Prostate gland (tissue), 2 donors: Measurements from ENCODE around the gene GALM. TPM values are rescaled to one million over a fixed set of nuclear protein-coding genes. Genes with fewer than 3 reads are reported as not detected.
"Not testable (repeated sequence)": the region's sequence is repeated elsewhere in the genome, so short reads cannot be mapped to it uniquely, and the experiment has no call there.

Experiments used
- DNase-seq: peaks from one replicate; pipeline ENCODE4 v3.0.0-alpha.2; 2019; ENCODE audit warnings: low spot score
- H3K27ac ChIP-seq, 2 donors: fragments of 200-600 bp; sonication (generic); 2 replicates each; pipeline ENCODE4 v1.5.1; 2017 to 2019
- H3K27me3 ChIP-seq: fragments of 200-600 bp; sonication (generic); replicated peaks from 2 replicates; pipeline ENCODE4 v1.5.1; 2019; ENCODE audit not compliant: insufficient read depth
- H3K36me3 ChIP-seq, 2 donors: fragments of 200-600 bp; sonication (generic); 1 replicate in 1 of 2; 2 replicates in 1 of 2; pipeline versions ENCODE4 v1.5.1 to v1.8.1; 2017 to 2019
- H3K4me1 ChIP-seq: fragments of 200-600 bp; sonication (generic); replicated peaks from 2 replicates; pipeline ENCODE4 v1.5.1; 2019
- H3K4me3 ChIP-seq, 2 donors: fragments of 200-600 bp; sonication (generic); 2 replicates each; pipeline ENCODE4 v1.5.1; 2017 to 2019
- H3K9me3 ChIP-seq: fragments of 200-600 bp; sonication (generic); 2 replicates; pipeline ENCODE4 v1.5.1; 2017
- CTCF ChIP-seq, 4 experiments: fragments of 200-600 bp in 2 of 4; fragments of 450-650 bp in 2 of 4; sonication (generic) in 2 of 4; IDR thresholded peaks; 1 replicate in 3 of 4; 2 replicates in 1 of 4; pipeline ENCODE4 v1.5.1; 2016 to 2019; ENCODE audit warnings: antibody characterized with exemption in 4 of 4, mild to moderate bottlenecking in 2 of 4, moderate library complexity in 2 of 4
- POLR2A ChIP-seq: fragments of 450-650 bp; IDR thresholded peaks from one replicate; pipeline ENCODE4 v1.6.1; 2016; ENCODE audit warnings: antibody characterized with exemption, mild to moderate bottlenecking
- POLR2AphosphoS5 ChIP-seq: sonication (generic); formaldehyde crosslinking; IDR thresholded peaks from one replicate; pipeline ENCODE4 v1.6.1; 2017; ENCODE audit warnings: antibody characterized with exemption
- WGBS: methylation state at CpG from one replicate; pipeline ENCODE4 v1.1.5; 2018; 5-methylcytosine and 5-hydroxymethylcytosine counted together
- intact Hi-C: fragments of 100-400 bp; cut with DNase I; formaldehyde crosslinking; loops from one replicate; pipeline ENCODE4 v1.14.2; 2022
- total RNA-seq, 2 donors: library from RNA; depleted of rRNA; stranded (reverse); fragments of >200 nt; gene quantifications; one replicate each; pipeline ENCODE4 v1.1.0, GENCODE V29; 2016

GALM gene
- total RNA-seq, 2 donors from 2014 or later = 5.6 to 22.3 TPM

DNA sequence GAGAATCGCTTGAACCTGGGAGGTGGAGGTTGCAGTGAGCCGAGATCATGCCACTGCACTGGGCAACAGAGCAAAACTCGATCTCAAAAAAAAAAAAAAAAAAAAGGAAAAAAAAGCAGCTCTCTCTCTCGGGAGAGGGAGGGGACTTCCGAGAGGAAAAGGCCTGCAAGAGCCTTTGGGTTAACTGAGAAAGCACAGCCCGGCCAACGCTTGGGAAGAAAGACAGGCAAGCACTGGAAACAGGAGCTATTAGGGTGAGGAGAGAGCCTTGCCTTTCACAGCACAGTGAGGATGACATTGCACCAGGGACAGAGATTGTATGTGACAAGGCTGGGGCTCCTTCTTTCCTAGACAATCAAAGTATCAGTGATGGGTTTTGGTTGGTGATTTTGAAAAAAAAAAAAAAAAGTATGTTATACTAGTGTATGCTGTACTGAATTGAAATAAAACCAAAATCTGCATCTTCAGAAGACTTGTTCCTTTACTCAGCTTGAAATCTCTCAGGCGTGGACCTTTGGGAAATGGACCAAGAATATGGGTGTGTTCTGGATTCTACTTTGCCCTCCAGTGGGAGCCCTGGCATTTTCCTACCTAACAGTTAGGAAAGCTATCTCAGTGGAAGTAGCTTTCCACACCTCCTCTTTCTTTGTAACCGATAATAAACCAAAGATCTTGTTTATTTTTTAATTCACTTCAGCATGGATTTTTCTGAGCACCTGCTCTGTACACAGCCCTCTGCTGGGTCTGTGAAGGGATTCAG is 68.6 kb downstream of the GALM start:
- no peaks in the 10 kb centered on the region for H3K9me3 ChIP-seq
- H3K4me1 ChIP-seq = no peaks in the 10 kb centered on the region
- DNase-seq = no peak
- intact Hi-C loops = loop anchor here (5.0 kb wide), 2 partner anchors 132 to 417 kb away; partner anchors contain the start of gene HNRNPLL
- H3K27me3 ChIP-seq = no peaks in the 10 kb centered on the region
- WGBS = 77% methylated on average over 9 of the region's 9 CpGs
- peak overlapping the region in 1 of 2 donors; percentile 2 for H3K27ac ChIP-seq
- TF ChIP-seq POLR2A (no peak), CTCF (IDR thresholded peaks at IDR 0.05) (no peak), POLR2AphosphoS5 (no peak)
- H3K4me3 ChIP-seq = no peak overlapping the region
- no peaks in the 10 kb centered on the region for H3K36me3 ChIP-seq

DNA sequence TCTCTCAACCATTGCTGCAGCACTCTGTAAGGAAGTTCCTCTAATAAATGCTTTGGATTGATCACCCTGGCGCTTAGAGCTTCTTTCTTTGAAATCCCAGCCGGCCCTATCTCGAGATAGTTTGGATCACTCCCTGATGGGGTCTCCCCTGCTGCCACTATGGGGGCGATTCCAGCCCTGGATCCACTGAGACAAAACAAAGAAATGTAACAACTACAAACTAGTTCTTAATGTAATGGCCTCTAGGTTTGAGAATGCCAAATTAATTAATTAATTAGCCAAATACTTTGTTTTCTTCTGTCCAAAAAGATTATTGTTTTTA is 70.0 kb downstream of the GALM start:
- H3K36me3 ChIP-seq = no peaks in the 10 kb centered on the region
- TF ChIP-seq POLR2A = no peak
- intact Hi-C loops = loop anchor here (5.0 kb wide), 2 partner anchors 134 to 419 kb away; partner anchors contain the start of gene HNRNPLL
- H3K4me1 ChIP-seq = no peaks in the 10 kb centered on the region
- no peak overlapping the region for H3K4me3 ChIP-seq
- 70% methylated on average over 4 of the region's 4 CpGs for WGBS
- H3K27ac ChIP-seq = peak overlapping the region; percentile 40 to 68
- no peak for DNase-seq
- H3K9me3 ChIP-seq = no peaks in the 10 kb centered on the region
- no peaks in the 10 kb centered on the region for H3K27me3 ChIP-seq

- not testable (repeated sequence) for H3K36me3 ChIP-seq, DNase-seq, H3K27me3 ChIP-seq, H3K4me1 ChIP-seq, H3K4me3 ChIP-seq, H3K9me3 ChIP-seq
- peak; percentile 84 for TF ChIP-seq POLR2AphosphoS5
- 74% methylated on average over 11 of the region's 11 CpGs for WGBS
- H3K27ac ChIP-seq = peak overlapping the region; percentile 68
- intact Hi-C loops = loop anchor here (5.0 kb wide), 2 partner anchors 135 to 420 kb away; partner anchors contain the start of gene HNRNPLL
Observed at GRCh38 chr2:38737000-38737698, 71.2 kb downstream of the GALM start.

DNA sequence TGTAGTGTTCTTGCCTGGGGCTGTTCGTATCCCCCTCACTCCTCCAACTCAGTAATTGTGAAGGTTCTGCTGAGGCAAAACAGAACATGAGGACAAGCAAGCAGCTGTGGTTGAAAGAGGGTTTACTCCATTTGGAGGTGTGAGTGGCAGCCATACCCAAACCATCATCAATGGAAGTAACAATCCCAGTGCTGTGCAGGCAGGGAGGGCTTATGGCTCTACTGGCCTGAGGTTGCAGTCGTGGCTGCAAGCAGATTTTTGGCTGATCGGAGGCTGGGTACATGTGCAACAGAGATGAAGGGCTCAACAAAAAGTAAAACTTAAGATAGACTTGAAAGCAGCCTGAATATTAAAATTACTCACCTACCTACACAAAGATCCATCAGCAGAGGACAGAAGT is 72.0 kb downstream of the GALM start:
- H3K4me1 ChIP-seq = peaks cover under 1% of the 10 kb centered on the region
- 86% methylated on average over 3 of the region's 3 CpGs for WGBS
- intact Hi-C loops = loop anchor here (5.0 kb wide), 2 partner anchors 136 to 421 kb away; partner anchors contain the start of gene HNRNPLL
- TF ChIP-seq CTCF (IDR thresholded peaks at IDR 0.05) (no peak), POLR2A (no peak), POLR2AphosphoS5 (no peak)
- no peaks in the 10 kb centered on the region for H3K9me3 ChIP-seq
- no peaks in the 10 kb centered on the region for H3K36me3 ChIP-seq
- H3K27ac ChIP-seq = peak overlapping the region; percentile 68
- no peak for DNase-seq
- H3K4me3 ChIP-seq = no peak overlapping the region
- no peaks in the 10 kb centered on the region for H3K27me3 ChIP-seq

- 96% methylated on average over 2 of the region's 2 CpGs for WGBS
- DNase-seq = no peak
- peaks cover 3% of the 10 kb centered on the region for H3K4me1 ChIP-seq
- intact Hi-C loops = loop anchor here (5.0 kb wide), 2 partner anchors 137 to 422 kb away; partner anchors contain the start of gene HNRNPLL
- no peaks in the 10 kb centered on the region for H3K36me3 ChIP-seq
- no peak overlapping the region for H3K4me3 ChIP-seq
- H3K27ac ChIP-seq = no peak overlapping the region
- TF ChIP-seq POLR2AphosphoS5 = no peak
- TF ChIP-seq CTCF (IDR thresholded peaks at IDR 0.05) = no peak
- no peak for TF ChIP-seq POLR2A
- no peaks in the 10 kb centered on the region for H3K27me3 ChIP-seq
- no peaks in the 10 kb centered on the region for H3K9me3 ChIP-seq
Observed at GRCh38 chr2:38739524-38739923, 73.6 kb downstream of the GALM start.
